Measurements from ENCODE around the gene GKN1. TPM values are rescaled to one million over a fixed set of nuclear protein-coding genes. Genes with fewer than 3 reads are reported as not detected.

Gene GKN1
- total RNA-seq, 2 experiments from 2014 or later, result not detected

- intact Hi-C loops (cut with micrococcal nuclease), result no loop called here
- peaks cover 45% of the 10 kb centered on the region for H3K27me3 Mint-ChIP-seq
- H3K4me1 Mint-ChIP-seq (ENCODE audit: low read depth), result peaks cover 12% of the 10 kb centered on the region
- peak; percentile 75 for TF ChIP-seq CTCF (IDR thresholded peaks at IDR 0.05)
- ATAC-seq (peak; percentile 41), DNase-seq (peak; percentile 51)
- peak overlapping the region; percentile 68 for H3K4me3 Mint-ChIP-seq
- POLR2A ChIA-PET, result no interaction called here
- CTCF ChIA-PET, result interaction anchor here (0.6 to 1.6 kb wide), 5 partner anchors 12 to 294 kb away, joined by 3 to 4 read pairs (median 3); no protein-coding TSS in a partner anchor
- H3K27ac Mint-ChIP-seq, result no peak overlapping the region
- no peaks in the 10 kb centered on the region for H3K9me3 Mint-ChIP-seq
- no peaks in the 10 kb centered on the region for H3K36me3 Mint-ChIP-seq (ENCODE audit: low read depth)
Measured at GRCh38 chr2:69012310-69013141, 38.1 kb downstream of the GKN1 start.

GRCh38 chr2:69013142-69013839 is 38.9 kb downstream of the GKN1 start, which contains the start of gene ANTXR1:
ANTXR1 (plus strand) TSS chr2:69013179; CDS start chr2:69013500, 321 bp downstream.
- TF ChIP-seq CTCF (IDR thresholded peaks at IDR 0.05), result peak; percentile 39
- peak; percentile 61 for ATAC-seq

GRCh38 chr2:69013840-69014821 is 39.7 kb downstream of the GKN1 start:
- intact Hi-C loops (cut with micrococcal nuclease), result no loop called here
- H3K36me3 Mint-ChIP-seq (ENCODE audit: low read depth), result no peaks in the 10 kb centered on the region
- ChIA-PET POLR2A (interaction anchor here (1.0 kb wide), 1 partner anchor 10 kb away, joined by 4 read pairs; no protein-coding TSS in a partner anchor), CTCF (interaction anchor here (1.2 to 1.4 kb wide), 2 partner anchors 71 to 292 kb away, joined by 3 to 12 read pairs; no protein-coding TSS in a partner anchor)
- H3K27me3 Mint-ChIP-seq, result peaks cover 48% of the 10 kb centered on the region
- peak overlapping the region; percentile 68 for H3K4me3 Mint-ChIP-seq
- no peaks in the 10 kb centered on the region for H3K9me3 Mint-ChIP-seq
- peaks cover 12% of the 10 kb centered on the region for H3K4me1 Mint-ChIP-seq (ENCODE audit: low read depth)
- TF ChIP-seq CTCF (IDR thresholded peaks at IDR 0.05), result no peak
- peak; percentile 50 for DNase-seq
- no peak overlapping the region for H3K27ac Mint-ChIP-seq
- ATAC-seq, result peak; percentile 59

More at GRCh38 chr2:69013142-69013839, 38.9 kb downstream of the GKN1 start, which contains the start of gene ANTXR1:
- intact Hi-C loops (cut with micrococcal nuclease), result no loop called here
- Mint-ChIP-seq H3K36me3 (ENCODE audit: low read depth) (no peaks in the 10 kb centered on the region), H3K27ac (no peak within 1 kb of the TSS), H3K4me1 (ENCODE audit: low read depth) (peaks cover 12% of the 10 kb centered on the region), H3K27me3 (peaks cover 49% of the 10 kb centered on the region), H3K4me3 (peak within 1 kb of the TSS; percentile 68), H3K9me3 (no peaks in the 10 kb centered on the region)
- POLR2A ChIA-PET, result no interaction called here
- CTCF ChIA-PET, result interaction anchor here (0.6 to 1.6 kb wide), 4 partner anchors 20 to 293 kb away, joined by 3 to 4 read pairs (median 3); no protein-coding TSS in a partner anchor
- peak; percentile 16 for DNase-seq

- H3K27ac Mint-ChIP-seq, result no peak overlapping the region
- peaks cover 59% of the 10 kb centered on the region for H3K27me3 Mint-ChIP-seq
- H3K4me3 Mint-ChIP-seq, result no peak overlapping the region
- DNase-seq (no peak), ATAC-seq (no peak)
- intact Hi-C loops (cut with micrococcal nuclease), result no loop called here
- POLR2A ChIA-PET, result no interaction called here
- peaks cover 12% of the 10 kb centered on the region for H3K4me1 Mint-ChIP-seq (ENCODE audit: low read depth)
- CTCF ChIA-PET, result no interaction called here
- H3K36me3 Mint-ChIP-seq (ENCODE audit: low read depth), result no peaks in the 10 kb centered on the region
- no peak for TF ChIP-seq CTCF (IDR thresholded peaks at IDR 0.05)
- H3K9me3 Mint-ChIP-seq, result no peaks in the 10 kb centered on the region
Measured at GRCh38 chr2:69017080-69017479, 42.6 kb downstream of the GKN1 start.
